ENCODE measurements around the gene TMTC3. TPM values are rescaled to one million over a fixed set of nuclear protein-coding genes. Genes with fewer than 3 reads are reported as not detected.
"Not testable (repeated sequence)": the region's sequence is repeated elsewhere in the genome, so short reads cannot be mapped to it uniquely, and the experiment has no call there.

The TMTC3 gene
- polyA plus RNA-seq, 6 donors from 2014 or later, result 3.0 to 4.4 (median 3.2) TPM; not detected in 1

GRCh38 chr12:88210311-88210710 lies 68.2 kb downstream of the TMTC3 start:
- H3K36me3 Mint-ChIP-seq, result peaks cover 0 to 25% of the 10 kb centered on the region in 2 donors
- ATAC-seq (ENCODE audit: low read depth in 2 of 2); H3K4me3 Mint-ChIP-seq; H3K27ac Mint-ChIP-seq; DNase-seq; H3K4me1 Mint-ChIP-seq: not testable (repeated sequence)
- H3K9me3 Mint-ChIP-seq, result peaks cover 22 to 66% (median 26%) of the 10 kb centered on the region in 7 donors
- peaks cover 0 to 11% (median 0%) of the 10 kb centered on the region in 3 donors for H3K27me3 Mint-ChIP-seq

GRCh38 chr12:88218293-88218692 lies 76.2 kb downstream of the TMTC3 start:
- Mint-ChIP-seq H3K27me3 (peaks cover 0 to 11% (median 0%) of the 10 kb centered on the region in 3 donors), H3K4me1 (no peaks in the 10 kb centered on the region), H3K4me3 (no peak overlapping the region), H3K9me3 (peaks cover 12 to 76% (median 34%) of the 10 kb centered on the region in 7 donors), H3K27ac (no peak overlapping the region), H3K36me3 (peaks cover 0 to 5% of the 10 kb centered on the region in 2 donors)
- DNase-seq (no peak), ATAC-seq (ENCODE audit: low read depth in 2 of 2) (no peak)

GRCh38 chr12:88219861-88220260 lies 77.8 kb downstream of the TMTC3 start:
- H3K4me3 Mint-ChIP-seq, result peak overlapping the region in 1 of 8 donors; percentile 6
- peaks cover 4 to 64% (median 27%) of the 10 kb centered on the region in 7 donors for H3K9me3 Mint-ChIP-seq
- H3K27me3 Mint-ChIP-seq, result no peaks in the 10 kb centered on the region
- H3K36me3 Mint-ChIP-seq, result no peaks in the 10 kb centered on the region
- ATAC-seq (ENCODE audit: low read depth in 2 of 2) (no peak), DNase-seq (no peak)
- no peak overlapping the region for H3K27ac Mint-ChIP-seq
- H3K4me1 Mint-ChIP-seq, result no peaks in the 10 kb centered on the region

GRCh38 chr12:88223519-88223918 lies 81.4 kb downstream of the TMTC3 start:
- Mint-ChIP-seq H3K9me3 (peaks cover 7 to 46% (median 24%) of the 10 kb centered on the region in 7 donors), H3K36me3 (no peaks in the 10 kb centered on the region), H3K27me3 (no peaks in the 10 kb centered on the region), H3K27ac (no peak overlapping the region), H3K4me3 (no peak overlapping the region), H3K4me1 (peaks cover 0 to 4% (median 0%) of the 10 kb centered on the region in 3 donors)
- ATAC-seq (ENCODE audit: low read depth in 2 of 2) (no peak), DNase-seq (no peak)

GRCh38 chr12:88225776-88226175 lies 83.7 kb downstream of the TMTC3 start:
- no peak for DNase-seq
- Mint-ChIP-seq H3K36me3 (no peaks in the 10 kb centered on the region), H3K4me3 (no peak overlapping the region), H3K27ac (no peak overlapping the region), H3K9me3 (peaks cover 5 to 23% (median 9%) of the 10 kb centered on the region in 7 donors), H3K4me1 (peaks cover 0 to 4% (median 0%) of the 10 kb centered on the region in 3 donors), H3K27me3 (no peaks in the 10 kb centered on the region)
- no peak for ATAC-seq (ENCODE audit: low read depth in 2 of 2)

GRCh38 chr12:88227263-88227662 lies 85.2 kb downstream of the TMTC3 start:
- no peak for DNase-seq
- Mint-ChIP-seq H3K27me3 (no peaks in the 10 kb centered on the region), H3K36me3 (no peaks in the 10 kb centered on the region), H3K9me3 (peaks cover 0 to 8% (median 4%) of the 10 kb centered on the region in 7 donors), H3K4me1 (peaks cover 0 to 4% (median 0%) of the 10 kb centered on the region in 3 donors), H3K27ac (peak overlapping the region in 1 of 6 donors; percentile 57), H3K4me3 (no peak overlapping the region)
- ATAC-seq (ENCODE audit: low read depth in 2 of 2), result no peak

- ATAC-seq (ENCODE audit: low read depth in 2 of 2) (no peak), DNase-seq (no peak)
- Mint-ChIP-seq H3K9me3 (peaks cover 0 to 8% (median 4%) of the 10 kb centered on the region in 7 donors), H3K27ac (no peak overlapping the region), H3K4me1 (peaks cover 0 to 4% (median 0%) of the 10 kb centered on the region in 3 donors), H3K4me3 (no peak overlapping the region), H3K36me3 (no peaks in the 10 kb centered on the region), H3K27me3 (no peaks in the 10 kb centered on the region)
Measured at GRCh38 chr12:88227871-88228270, 85.8 kb downstream of the TMTC3 start.

- H3K4me3 Mint-ChIP-seq, result peak overlapping the region in 1 of 8 donors; percentile 17
- H3K4me1 Mint-ChIP-seq, result peaks cover 0 to 4% (median 0%) of the 10 kb centered on the region in 3 donors
Measured at GRCh38 chr12:88228720-88229119, 86.6 kb downstream of the TMTC3 start.

GRCh38 chr12:88230271-88230670 lies 88.2 kb downstream of the TMTC3 start:
- H3K4me3 Mint-ChIP-seq, result no peak overlapping the region
- ATAC-seq (ENCODE audit: low read depth in 2 of 2) (no peak), DNase-seq (no peak)
- peaks cover 0 to 4% (median 0%) of the 10 kb centered on the region in 3 donors for H3K4me1 Mint-ChIP-seq
- H3K9me3 Mint-ChIP-seq, result peaks cover 0 to 8% (median 0%) of the 10 kb centered on the region in 7 donors
- H3K27me3 Mint-ChIP-seq, result no peaks in the 10 kb centered on the region
- no peak overlapping the region for H3K27ac Mint-ChIP-seq
- H3K36me3 Mint-ChIP-seq, result no peaks in the 10 kb centered on the region

More at GRCh38 chr12:88228720-88229119, 86.6 kb downstream of the TMTC3 start:
- Mint-ChIP-seq H3K27ac (no peak overlapping the region), H3K9me3 (peaks cover 0 to 8% (median 0%) of the 10 kb centered on the region in 7 donors), H3K27me3 (no peaks in the 10 kb centered on the region), H3K36me3 (no peaks in the 10 kb centered on the region)
- no peak for DNase-seq
- ATAC-seq (ENCODE audit: low read depth in 2 of 2), result no peak

- Mint-ChIP-seq H3K27me3 (no peaks in the 10 kb centered on the region), H3K27ac (no peak overlapping the region), H3K36me3 (no peaks in the 10 kb centered on the region), H3K4me1 (no peaks in the 10 kb centered on the region), H3K9me3 (peaks cover 0 to 7% (median 3%) of the 10 kb centered on the region in 7 donors), H3K4me3 (no peak overlapping the region)
- DNase-seq (no peak), ATAC-seq (ENCODE audit: low read depth in 2 of 2) (no peak)
Measured at GRCh38 chr12:88235183-88235833, 93.2 kb downstream of the TMTC3 start.

GRCh38 chr12:88237954-88238353 lies 95.8 kb downstream of the TMTC3 start:
- H3K27ac Mint-ChIP-seq, result no peak overlapping the region
- DNase-seq (no peak), ATAC-seq (ENCODE audit: low read depth in 2 of 2) (no peak)
- H3K4me3 Mint-ChIP-seq, result no peak overlapping the region
- H3K4me1 Mint-ChIP-seq, result no peaks in the 10 kb centered on the region
- no peaks in the 10 kb centered on the region for H3K36me3 Mint-ChIP-seq
- no peaks in the 10 kb centered on the region for H3K27me3 Mint-ChIP-seq
- peaks cover 0 to 7% (median 3%) of the 10 kb centered on the region in 7 donors for H3K9me3 Mint-ChIP-seq

- Mint-ChIP-seq H3K27me3 (no peaks in the 10 kb centered on the region), H3K4me3 (no peak overlapping the region), H3K27ac (no peak overlapping the region), H3K9me3 (peaks cover 0 to 9% (median 3%) of the 10 kb centered on the region in 7 donors), H3K36me3 (no peaks in the 10 kb centered on the region), H3K4me1 (no peaks in the 10 kb centered on the region)
- DNase-seq (no peak), ATAC-seq (ENCODE audit: low read depth in 2 of 2) (no peak)
Measured at GRCh38 chr12:88238406-88238805, 96.3 kb downstream of the TMTC3 start.

GRCh38 chr12:88241862-88242570 lies 99.9 kb downstream of the TMTC3 start:
- Mint-ChIP-seq H3K27me3 (peaks cover 0 to 10% (median 0%) of the 10 kb centered on the region in 3 donors), H3K4me3 (no peak overlapping the region), H3K4me1 (no peaks in the 10 kb centered on the region), H3K27ac (no peak overlapping the region), H3K36me3 (no peaks in the 10 kb centered on the region), H3K9me3 (peaks cover 0 to 9% (median 4%) of the 10 kb centered on the region in 7 donors)
- DNase-seq (no peak), ATAC-seq (ENCODE audit: low read depth in 2 of 2) (no peak)

GRCh38 chr12:88242571-88242925 lies 100.4 kb downstream of the TMTC3 start:
- no peaks in the 10 kb centered on the region for H3K4me1 Mint-ChIP-seq
- ATAC-seq (ENCODE audit: low read depth in 2 of 2), result no peak

More at GRCh38 chr12:88242571-88242925, 100.4 kb downstream of the TMTC3 start:
- Mint-ChIP-seq H3K27ac (no peak overlapping the region), H3K9me3 (peaks cover 0 to 9% (median 4%) of the 10 kb centered on the region in 7 donors), H3K36me3 (no peaks in the 10 kb centered on the region), H3K4me3 (no peak overlapping the region), H3K27me3 (peaks cover 0 to 10% (median 0%) of the 10 kb centered on the region in 3 donors)
- no peak for DNase-seq
